OCI-LY7 (cell line): ENCODE results near the gene FOXO3.

Source experiments
- EZH2phosphoT487 ChIP-seq: fragments of 200-600 bp; sonication (generic); IDR thresholded peaks from 2 replicates; pipeline ENCODE4 v1.6.1; 2018; ENCODE audit warnings: low read depth, borderline replicate concordance, mild to moderate bottlenecking, mixed run types, antibody characterized with exemption, low read length, moderate library complexity, mixed read lengths
- TF ChIP-seq, protein P1 (sequence below): fragments of 200-600 bp; sonication (generic); conservative IDR thresholded peaks from 2 replicates; pipeline ENCODE4 v1.5.1; 2014; ENCODE audit warnings: mild to moderate bottlenecking, antibody characterized with exemption, low read length, moderate library complexity, mixed read lengths

DNA sequence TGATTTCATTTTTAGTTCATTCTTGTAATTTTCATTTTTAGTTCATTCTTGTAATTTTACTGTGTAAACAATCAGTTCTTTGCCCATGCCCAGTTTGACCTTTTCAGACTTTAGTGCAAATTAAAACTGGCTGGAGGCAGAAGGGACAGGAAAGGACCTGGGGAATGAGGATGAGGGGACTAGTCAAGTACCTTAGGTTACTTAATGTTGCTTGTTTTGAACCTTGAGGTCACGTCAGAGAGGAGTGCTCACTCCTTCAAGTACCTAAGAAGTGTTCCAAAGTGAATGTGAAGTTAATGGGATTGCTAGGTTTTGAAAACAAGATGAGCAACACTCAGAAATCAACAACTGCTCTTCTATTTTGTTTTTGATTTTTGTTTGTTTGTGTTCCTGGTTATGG, 82.5 kb downstream of the FOXO3 start:
- TF ChIP-seq, protein P1, sequence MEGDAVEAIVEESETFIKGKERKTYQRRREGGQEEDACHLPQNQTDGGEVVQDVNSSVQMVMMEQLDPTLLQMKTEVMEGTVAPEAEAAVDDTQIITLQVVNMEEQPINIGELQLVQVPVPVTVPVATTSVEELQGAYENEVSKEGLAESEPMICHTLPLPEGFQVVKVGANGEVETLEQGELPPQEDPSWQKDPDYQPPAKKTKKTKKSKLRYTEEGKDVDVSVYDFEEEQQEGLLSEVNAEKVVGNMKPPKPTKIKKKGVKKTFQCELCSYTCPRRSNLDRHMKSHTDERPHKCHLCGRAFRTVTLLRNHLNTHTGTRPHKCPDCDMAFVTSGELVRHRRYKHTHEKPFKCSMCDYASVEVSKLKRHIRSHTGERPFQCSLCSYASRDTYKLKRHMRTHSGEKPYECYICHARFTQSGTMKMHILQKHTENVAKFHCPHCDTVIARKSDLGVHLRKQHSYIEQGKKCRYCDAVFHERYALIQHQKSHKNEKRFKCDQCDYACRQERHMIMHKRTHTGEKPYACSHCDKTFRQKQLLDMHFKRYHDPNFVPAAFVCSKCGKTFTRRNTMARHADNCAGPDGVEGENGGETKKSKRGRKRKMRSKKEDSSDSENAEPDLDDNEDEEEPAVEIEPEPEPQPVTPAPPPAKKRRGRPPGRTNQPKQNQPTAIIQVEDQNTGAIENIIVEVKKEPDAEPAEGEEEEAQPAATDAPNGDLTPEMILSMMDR, result no peak
- no peak for TF ChIP-seq EZH2phosphoT487
